Vagina (tissue), 2 donors: ENCODE measurements around the gene SCN5A. TPM values are rescaled to one million over a fixed set of nuclear protein-coding genes. Genes with fewer than 3 reads are reported as not detected.

Source experiments
- DNase-seq, 2 donors: peaks; one replicate each; pipeline ENCODE4 v3.0.0-alpha.2; 2017; ENCODE audit errors: extremely low spot score in 2 of 2
- H3K27ac ChIP-seq: fragments of 200-600 bp; sonication (generic); one replicate; pipeline ENCODE4 v1.5.1; 2019
- H3K27me3 ChIP-seq: fragments of 200-600 bp; sonication (generic); one replicate; pipeline ENCODE4 v1.5.1; 2019
- H3K36me3 ChIP-seq, 2 donors: fragments of 200-600 bp; sonication (generic); one replicate each; pipeline ENCODE4 v1.5.1; 2017 to 2019
- H3K4me1 ChIP-seq: fragments of 200-600 bp; sonication (generic); one replicate; pipeline ENCODE4 v1.5.1; 2019
- H3K4me3 ChIP-seq, 2 donors: fragments of 200-600 bp; sonication (generic); 1 replicate in 1 of 2; 2 replicates in 1 of 2; pipeline ENCODE4 v1.5.1; 2016 to 2019
- H3K9me3 ChIP-seq: fragments of 200-600 bp; sonication (generic); one replicate; pipeline ENCODE4 v1.5.1; 2019
- CTCF ChIP-seq, 3 experiments: fragments of 450-650 bp in 2 of 3; fragments of 200-600 bp in 1 of 3; sonication (generic) in 1 of 3; IDR thresholded peaks; one replicate each; pipeline ENCODE4 v1.5.1; 2017 to 2019; ENCODE audit warnings: antibody characterized with exemption in 3 of 3, mild to moderate bottlenecking in 2 of 3, moderate library complexity in 2 of 3
- POLR2A ChIP-seq, 2 donors: fragments of 450-650 bp; IDR thresholded peaks; one replicate each; pipeline ENCODE4 v1.6.1; 2017; ENCODE audit warnings: antibody characterized with exemption in 2 of 2, mild to moderate bottlenecking in 2 of 2, moderate library complexity in 2 of 2
- POLR2AphosphoS5 ChIP-seq, 2 donors: sonication (generic); formaldehyde crosslinking; IDR thresholded peaks; one replicate each; pipeline ENCODE4 v1.9.0; 2017; ENCODE audit warnings: antibody characterized with exemption in 2 of 2, mild to moderate bottlenecking in 2 of 2, low read depth in 1 of 2; ENCODE audit not compliant: insufficient read depth in 1 of 2
- intact Hi-C: fragments of 100-400 bp; cut with DNase I; formaldehyde crosslinking; loops from one replicate; pipeline ENCODE4 v1.15.1; 2023
- total RNA-seq: library from RNA; depleted of rRNA; stranded (reverse); fragments of >200 nt; gene quantifications from one replicate; pipeline ENCODE4 v1.2.3, GENCODE V29; 2016

SCN5A gene
- total RNA-seq, 1 donor from 2014 or later: 9.3 TPM

DNA sequence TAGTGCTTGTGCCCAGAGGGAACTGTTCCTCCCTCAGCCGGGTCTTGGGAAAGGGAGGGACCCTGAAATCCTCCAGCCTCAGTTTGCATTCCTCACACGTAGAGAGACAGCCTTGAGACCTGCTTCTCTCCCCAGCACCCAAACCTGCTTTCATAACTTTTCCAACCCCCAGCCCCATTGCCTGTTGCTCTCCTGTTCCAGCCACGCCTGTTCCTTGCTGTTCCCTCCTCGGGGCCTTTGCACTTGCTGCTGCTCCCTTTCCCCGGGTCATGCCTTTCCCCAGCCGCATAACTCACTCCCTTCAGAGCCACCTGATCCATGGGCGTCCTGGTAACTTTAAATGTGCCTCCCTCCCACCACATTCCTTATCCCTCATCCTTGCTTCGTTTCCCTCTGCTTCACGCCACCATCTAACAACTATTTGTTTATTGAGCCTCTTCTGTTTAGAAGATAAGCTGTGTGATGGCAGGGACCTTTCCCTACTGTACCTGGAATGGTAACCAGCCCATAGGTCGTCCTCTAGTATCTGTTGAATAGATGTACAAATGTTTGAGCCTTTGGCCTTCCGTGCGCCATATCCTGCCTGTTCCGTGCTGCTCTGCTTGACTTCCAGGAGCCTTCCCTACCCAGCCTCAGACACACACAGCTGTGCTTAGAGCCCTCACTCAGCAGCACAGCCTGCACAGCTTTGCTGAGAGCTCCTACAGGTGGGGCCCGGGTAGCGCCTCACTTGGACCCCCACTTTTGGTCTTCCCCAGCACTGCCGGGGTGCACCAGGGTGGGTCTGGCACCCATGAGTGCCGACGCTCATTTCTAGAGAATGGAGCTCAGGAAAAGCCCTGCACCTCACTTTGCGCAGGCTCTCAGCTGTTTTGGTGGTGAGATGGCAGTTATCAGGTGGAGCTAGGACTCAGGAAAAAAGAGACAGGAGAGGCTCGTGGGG is 60.2 kb downstream of the SCN5A start:
- Histone ChIP-seq H3K9me3 (no peaks in the 10 kb centered on the region), H3K27ac (no peak overlapping the region), H3K27me3 (no peaks in the 10 kb centered on the region), H3K4me3 (no peak overlapping the region), H3K36me3 (no peaks in the 10 kb centered on the region), H3K4me1 (peaks cover 6% of the 10 kb centered on the region)
- DNase-seq: peak; percentile 61 to 62
- no peak for TF ChIP-seq CTCF (IDR thresholded peaks at IDR 0.05)
- TF ChIP-seq POLR2A (IDR thresholded peaks at IDR 0.05): no peak
- no peak for TF ChIP-seq POLR2AphosphoS5 (IDR thresholded peaks at IDR 0.05; ENCODE audit: insufficient read depth in 1 of 2, low read depth in 1 of 2)
- intact Hi-C loops: no loop called here

- DNase-seq: peak; percentile 79 to 95
- Histone ChIP-seq H3K4me1 (peaks cover 6% of the 10 kb centered on the region), H3K27ac (no peak overlapping the region), H3K9me3 (no peaks in the 10 kb centered on the region), H3K27me3 (no peaks in the 10 kb centered on the region), H3K36me3 (no peaks in the 10 kb centered on the region), H3K4me3 (no peak overlapping the region)
- intact Hi-C loops: no loop called here
- TF ChIP-seq POLR2A (IDR thresholded peaks at IDR 0.05): no peak
- no peak for TF ChIP-seq CTCF (IDR thresholded peaks at IDR 0.05)
- no peak for TF ChIP-seq POLR2AphosphoS5 (IDR thresholded peaks at IDR 0.05; ENCODE audit: insufficient read depth in 1 of 2, low read depth in 1 of 2)
Observed at GRCh38 chr3:38588371-38588971, 61.0 kb downstream of the SCN5A start.

GRCh38 chr3:38587548-38588131 is 61.8 kb downstream of the SCN5A start:
- H3K27me3 ChIP-seq: no peaks in the 10 kb centered on the region
- TF ChIP-seq CTCF (IDR thresholded peaks at IDR 0.05): no peak
- TF ChIP-seq POLR2A (IDR thresholded peaks at IDR 0.05): no peak
- TF ChIP-seq POLR2AphosphoS5 (IDR thresholded peaks at IDR 0.05; ENCODE audit: insufficient read depth in 1 of 2, low read depth in 1 of 2): no peak
- intact Hi-C loops: no loop called here
- peaks cover 6% of the 10 kb centered on the region for H3K4me1 ChIP-seq
- no peaks in the 10 kb centered on the region for H3K36me3 ChIP-seq
- no peak overlapping the region for H3K4me3 ChIP-seq
- H3K27ac ChIP-seq: no peak overlapping the region
- peak; percentile 67 to 91 for DNase-seq
- H3K9me3 ChIP-seq: no peaks in the 10 kb centered on the region

DNA sequence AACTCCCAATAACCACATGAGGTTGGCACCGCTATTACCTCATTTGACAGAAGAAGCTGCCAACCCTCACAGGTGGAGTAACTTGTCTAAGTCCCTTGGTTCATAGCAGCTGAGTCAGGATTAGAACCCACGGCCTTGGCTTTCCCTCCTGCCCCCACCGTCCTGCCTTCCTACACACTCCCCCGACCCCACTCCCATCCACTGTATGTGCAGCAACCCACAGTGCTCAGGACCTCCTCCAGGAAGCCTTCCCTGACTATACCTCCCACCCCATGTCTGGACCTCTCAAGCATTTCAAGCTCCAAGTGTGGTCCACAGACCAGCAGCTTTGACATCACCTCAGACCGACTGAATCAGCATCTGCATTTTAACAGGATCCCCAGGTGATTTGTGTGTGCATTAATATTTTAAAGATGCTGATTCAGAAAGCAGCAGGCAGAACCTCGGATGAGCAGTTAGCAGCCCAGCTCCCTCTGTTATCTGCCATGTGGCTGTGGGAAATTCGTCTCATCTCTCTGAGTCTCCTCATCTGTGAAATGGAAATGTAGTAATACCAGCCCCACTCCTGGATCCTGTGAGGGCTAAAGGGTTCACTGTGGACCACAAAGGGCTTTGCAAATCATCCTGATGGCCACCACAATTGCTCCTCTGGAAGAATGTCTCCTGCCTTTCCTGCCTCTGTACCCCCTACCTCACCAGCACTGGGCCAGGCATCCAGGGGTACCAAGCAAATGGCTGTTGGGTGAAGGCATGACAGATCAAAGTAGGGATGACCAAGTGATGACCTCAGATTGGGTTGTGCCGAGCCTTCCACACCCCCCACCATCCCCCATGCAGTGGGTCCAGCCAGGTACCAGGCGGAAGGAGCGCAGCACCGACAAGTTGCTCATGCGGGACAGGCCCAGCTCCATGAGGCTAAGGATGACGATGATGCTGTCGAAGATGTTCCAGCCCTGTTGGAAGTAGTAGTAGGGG is 62.7 kb downstream of the SCN5A start:
- Histone ChIP-seq H3K27ac (no peak overlapping the region), H3K4me1 (peaks cover 6% of the 10 kb centered on the region), H3K27me3 (no peaks in the 10 kb centered on the region), H3K9me3 (no peaks in the 10 kb centered on the region), H3K36me3 (no peaks in the 10 kb centered on the region), H3K4me3 (no peak overlapping the region)
- peak; percentile 62 to 84 for DNase-seq
- TF ChIP-seq POLR2A (IDR thresholded peaks at IDR 0.05): no peak
- no peak for TF ChIP-seq POLR2AphosphoS5 (IDR thresholded peaks at IDR 0.05; ENCODE audit: insufficient read depth in 1 of 2, low read depth in 1 of 2)
- TF ChIP-seq CTCF (IDR thresholded peaks at IDR 0.05): no peak
- intact Hi-C loops: no loop called here
